ENCODE measurements around the gene NOG.

NOG gene

DNA sequence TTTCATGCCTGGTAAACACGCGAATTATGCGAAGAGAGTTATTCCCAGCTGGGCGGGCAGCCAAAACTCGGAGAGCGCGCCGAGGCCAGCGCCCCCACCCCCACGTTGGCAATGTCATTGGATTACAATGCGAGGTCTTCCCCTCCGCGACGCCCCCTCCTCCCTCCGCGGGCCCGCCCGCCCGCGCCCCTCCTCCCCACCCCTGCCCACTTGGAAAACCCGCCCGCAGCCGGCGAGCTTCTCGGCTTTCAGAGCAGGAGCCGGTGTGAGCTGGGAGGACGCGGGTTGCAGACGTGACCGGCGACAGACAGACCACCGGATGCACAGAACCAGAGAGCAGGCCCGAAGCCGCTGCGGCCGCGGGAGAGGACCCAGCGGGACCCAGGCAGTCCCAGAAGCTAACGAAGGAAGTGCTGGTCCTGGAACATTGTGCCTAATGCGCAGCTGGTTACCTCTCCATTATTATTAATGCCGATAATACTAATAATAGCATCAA is 4.0 kb downstream of the NOG start:
- no peak for DNase-seq

- DNase-seq, result no peak
Observed at GRCh38 chr17:56598466-56598865, 5.0 kb downstream of the NOG start.

DNA sequence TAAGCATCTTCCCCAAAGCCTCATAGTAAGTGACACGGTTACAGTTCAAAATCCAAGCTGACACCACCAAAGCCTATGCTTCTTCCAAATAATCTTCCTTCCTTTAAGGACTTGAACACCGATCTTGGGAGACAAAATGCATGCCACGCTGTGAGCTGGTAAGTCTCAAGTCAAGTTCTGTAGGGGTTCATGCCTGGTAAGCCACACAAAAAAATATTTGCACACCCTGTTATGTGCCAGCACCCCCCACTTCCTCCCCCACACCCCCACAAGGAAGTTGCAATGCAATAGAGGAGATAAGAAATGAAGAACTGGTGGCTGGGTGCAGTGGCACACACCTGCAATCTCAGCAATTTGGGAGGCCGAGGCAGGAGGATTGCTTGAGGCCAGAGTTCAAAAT is 5.6 kb downstream of the NOG start:
- DNase-seq, result no peak

DNA sequence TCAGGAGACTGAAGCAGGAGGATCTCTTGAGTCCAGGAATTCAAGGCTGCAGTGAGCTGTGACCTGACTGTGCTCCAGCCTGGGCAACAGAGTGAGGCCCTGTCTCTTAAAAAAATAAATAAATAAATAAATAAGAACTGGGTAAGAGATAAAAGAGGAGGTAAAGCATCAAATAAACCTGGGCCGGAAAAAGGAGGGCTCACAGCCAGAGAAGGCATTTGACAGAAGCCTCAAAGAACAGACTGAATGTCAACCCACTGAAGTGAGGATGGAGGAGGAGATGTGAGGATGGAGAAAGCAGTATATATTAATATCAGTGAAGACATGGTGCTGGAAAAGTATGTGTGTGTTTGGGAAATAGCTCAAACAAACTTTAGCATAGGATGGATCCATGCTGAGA is 6.1 kb downstream of the NOG start:
- DNase-seq, result no peak

DNA sequence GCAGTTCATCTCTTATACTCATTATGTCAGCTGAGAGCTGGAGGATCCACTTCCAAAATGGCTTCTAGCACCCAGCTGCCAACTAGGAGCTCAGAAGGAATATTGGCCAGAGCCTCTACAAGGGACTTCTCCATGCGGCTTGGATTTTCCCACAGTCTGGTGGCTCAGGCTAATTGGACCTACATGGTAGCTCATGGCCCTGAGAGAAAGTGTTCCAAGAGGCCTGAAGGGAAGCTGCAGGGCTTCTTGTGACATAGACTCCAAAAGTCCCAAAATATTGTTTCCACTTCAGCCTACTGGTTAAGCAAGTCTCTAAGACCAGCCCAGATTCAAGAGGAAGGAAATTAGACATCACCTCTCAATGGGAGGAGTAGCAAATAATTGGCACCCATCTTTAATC is 6.8 kb downstream of the NOG start:
- no peak for DNase-seq

GRCh38 chr17:56601591-56601990 is 8.1 kb downstream of the NOG start:
- DNase-seq, result no peak

- no peak for DNase-seq
Observed at GRCh38 chr17:56602292-56603130, 9.0 kb downstream of the NOG start.

- DNase-seq, result no peak
Observed at GRCh38 chr17:56603486-56604238, 10.2 kb downstream of the NOG start.

- no peak for DNase-seq
Observed at GRCh38 chr17:56604691-56605290, 11.3 kb downstream of the NOG start.

GRCh38 chr17:56608944-56609343 is 15.4 kb downstream of the NOG start:
- no peak for DNase-seq

DNA sequence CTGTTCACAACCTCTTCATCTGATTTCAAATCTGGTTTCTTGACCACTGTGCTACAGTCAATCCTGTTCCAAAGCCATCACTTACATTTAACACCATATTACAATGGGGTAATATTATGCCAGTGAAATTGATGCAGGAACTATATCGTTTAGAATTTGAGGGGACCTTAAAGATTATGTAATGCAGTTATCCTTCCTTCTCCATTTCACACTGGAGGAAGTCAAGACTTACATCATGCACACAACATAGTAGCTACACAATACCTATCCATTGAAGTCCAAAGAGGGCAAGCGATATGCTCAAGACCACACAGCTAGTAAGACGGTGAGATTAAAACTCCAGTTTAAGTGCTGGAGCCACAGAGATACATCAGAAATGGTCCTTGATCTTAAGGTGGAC is 16.8 kb downstream of the NOG start:
- DNase-seq, result no peak

DNA sequence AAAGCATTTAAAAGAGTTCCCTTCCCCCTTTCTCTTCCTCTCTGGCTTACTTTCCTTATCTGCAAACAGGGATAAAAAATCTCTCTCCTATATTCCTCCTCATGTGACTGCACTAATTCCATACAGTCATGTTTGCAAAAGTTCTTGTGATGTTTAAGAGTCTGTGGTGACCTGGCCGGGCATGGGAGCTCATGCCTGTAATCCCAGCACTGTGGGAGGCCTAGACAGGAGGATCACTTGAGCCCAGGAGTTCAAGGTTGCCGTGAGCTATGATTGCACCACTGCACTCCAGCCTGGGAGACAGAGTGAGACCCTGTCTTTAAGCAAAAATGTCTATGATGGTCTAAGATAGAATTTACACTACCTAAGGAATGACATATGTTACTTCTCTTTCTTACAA is 19.6 kb downstream of the NOG start:
- no peak for DNase-seq

DNA sequence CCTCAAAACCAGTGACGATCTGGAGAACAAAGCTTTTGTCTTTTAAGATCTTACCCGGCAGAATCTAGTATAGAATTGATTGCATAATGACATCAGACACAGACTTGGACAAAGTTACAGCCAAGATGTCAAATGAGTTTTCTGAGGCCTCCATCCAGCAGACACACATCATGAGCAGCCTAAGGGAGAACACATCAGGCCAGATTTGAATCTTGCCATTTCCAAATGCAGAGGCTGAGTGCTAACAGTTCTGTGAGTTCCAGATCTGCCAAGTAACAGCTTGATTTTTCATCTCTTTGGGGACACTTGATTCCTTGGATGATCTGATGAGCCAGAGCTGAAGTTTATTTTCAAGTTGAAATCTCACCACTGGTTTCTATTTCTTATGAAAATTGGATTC is 21.0 kb downstream of the NOG start:
- DNase-seq, result no peak

GRCh38 chr17:56616239-56616638 is 22.7 kb downstream of the NOG start:
- DNase-seq, result no peak

- DNase-seq, result no peak
Observed at GRCh38 chr17:56623383-56623782, 29.9 kb downstream of the NOG start.

DNA sequence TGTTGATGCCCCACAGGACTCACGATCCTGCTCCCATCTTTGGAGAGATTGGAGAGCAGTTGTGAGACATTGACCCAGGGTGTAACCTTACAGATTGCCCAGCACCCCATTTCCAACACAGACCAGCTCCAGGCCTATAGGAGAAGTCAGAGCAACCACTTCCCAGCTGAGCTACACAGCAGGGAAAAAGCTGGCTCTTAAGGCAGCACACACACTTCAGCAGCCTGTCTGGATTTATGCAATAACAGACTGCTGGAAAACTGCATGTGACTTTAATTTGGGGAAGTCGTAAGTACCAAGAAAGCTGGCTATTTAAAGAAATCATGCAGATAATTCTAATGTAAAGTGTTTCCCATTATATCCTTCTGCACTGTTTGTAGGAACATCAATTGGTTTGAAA is 30.8 kb downstream of the NOG start:
- DNase-seq, result no peak

GRCh38 chr17:56624912-56625311 is 31.4 kb downstream of the NOG start:
- no peak for DNase-seq

GRCh38 chr17:56629531-56630075 is 36.1 kb downstream of the NOG start:
- DNase-seq, result no peak

DNA sequence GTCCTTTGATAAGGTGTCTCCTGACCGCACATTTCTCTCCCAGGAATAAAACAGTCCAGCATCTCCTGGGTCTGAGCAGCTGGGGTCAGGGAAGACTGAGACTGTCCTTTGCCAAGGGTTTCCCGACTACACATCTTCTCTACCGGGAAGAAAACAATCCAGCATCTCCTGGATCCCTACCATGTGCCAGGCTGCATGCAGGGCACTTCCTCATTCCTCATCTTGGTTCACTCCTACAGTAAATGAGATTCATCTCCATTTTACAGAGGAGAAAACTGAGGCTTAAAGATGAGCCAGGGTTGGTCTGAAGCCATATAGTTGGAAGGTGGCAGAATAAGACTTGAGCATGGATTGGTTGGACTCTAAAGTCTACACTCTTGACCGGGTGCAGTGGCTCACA is 36.7 kb downstream of the NOG start:
- DNase-seq, result no peak

DNA sequence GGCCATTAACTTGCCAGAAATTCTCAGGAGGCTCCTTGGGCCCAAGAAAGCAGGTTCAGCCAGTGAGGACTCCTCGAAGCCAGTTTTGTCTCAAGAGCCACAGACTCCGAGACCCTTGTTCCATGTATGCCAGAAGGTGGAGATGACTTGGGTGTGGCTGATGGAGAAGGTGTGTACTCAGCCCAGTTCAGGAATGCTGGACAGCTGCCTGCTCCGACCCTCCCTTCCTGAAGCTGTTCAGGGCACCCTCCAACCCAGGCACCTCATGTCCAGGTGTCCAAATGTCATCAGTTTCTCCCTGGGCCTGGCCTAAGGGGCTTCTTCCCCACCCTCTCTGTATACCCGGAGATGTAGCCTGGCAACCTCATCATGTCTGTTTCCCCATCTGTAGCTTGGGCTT is 40.2 kb downstream of the NOG start:
- no peak for DNase-seq

DNA sequence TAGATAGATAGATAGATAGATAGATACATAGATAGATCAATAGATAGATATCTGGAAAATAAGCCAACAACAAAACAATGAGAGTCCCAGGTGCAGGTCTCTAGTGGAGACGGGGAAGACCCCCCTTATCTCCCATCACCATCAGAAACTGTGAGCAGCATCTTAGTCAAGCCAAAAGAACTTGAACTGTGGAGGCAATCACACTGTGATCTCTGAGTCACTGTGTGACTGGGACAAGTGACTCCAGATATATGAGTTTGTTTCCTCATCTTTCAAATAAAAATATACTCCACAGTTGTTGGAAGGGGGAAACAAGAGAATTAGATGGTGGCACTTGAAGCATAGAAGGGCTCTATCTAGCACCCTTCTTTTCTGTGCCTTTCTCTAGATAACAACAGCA is 42.1 kb downstream of the NOG start:
- DNase-seq, result no peak

GRCh38 chr17:56636265-56636664 is 42.8 kb downstream of the NOG start:
- no peak for DNase-seq

- no peak for DNase-seq
Observed at GRCh38 chr17:56637254-56637653, 43.8 kb downstream of the NOG start.

- no peak for DNase-seq
Observed at GRCh38 chr17:56638591-56639051, 45.1 kb downstream of the NOG start.

Measured in DMS79 treated with DMSO at 0.1 percent for 48 hours (cell line).